ENCODE results near the gene UMODL1.
A peak's percentile ranks its signal among the peaks of the same experiment; 100 is the strongest.

The UMODL1 gene

GRCh38 chr21:42040411-42041180 is 30.5 kb upstream of the UMODL1 start:
- no peak for DNase-seq

- DNase-seq, result no peak
Measured at GRCh38 chr21:42041246-42041645, 29.9 kb upstream of the UMODL1 start.

GRCh38 chr21:42041711-42042110 is 29.4 kb upstream of the UMODL1 start:
- no peak for DNase-seq

GRCh38 chr21:42042651-42043050 is 28.5 kb upstream of the UMODL1 start:
- DNase-seq, result no peak

- no peak for DNase-seq
Measured at GRCh38 chr21:42043201-42043895, 27.8 kb upstream of the UMODL1 start.

- DNase-seq, result no peak
Measured at GRCh38 chr21:42043961-42044360, 27.2 kb upstream of the UMODL1 start.

- no peak for DNase-seq
Measured at GRCh38 chr21:42044871-42045495, 26.1 kb upstream of the UMODL1 start.

- no peak for DNase-seq
Measured at GRCh38 chr21:42047821-42048613, 23.1 kb upstream of the UMODL1 start.

GRCh38 chr21:42048870-42049577 is 22.1 kb upstream of the UMODL1 start:
- no peak for DNase-seq

- no peak for DNase-seq
Measured at GRCh38 chr21:42049578-42050430, 21.3 kb upstream of the UMODL1 start.

- no peak for DNase-seq
Measured at GRCh38 chr21:42051788-42052187, 19.3 kb upstream of the UMODL1 start.

- DNase-seq, result no peak
Measured at GRCh38 chr21:42055425-42055824, 15.7 kb upstream of the UMODL1 start.

GRCh38 chr21:42056468-42056867 is 14.6 kb upstream of the UMODL1 start:
- DNase-seq, result peak; percentile 96

GRCh38 chr21:42056996-42057689 is 14.0 kb upstream of the UMODL1 start:
- peak; percentile 97 for DNase-seq

- no peak for DNase-seq
Measured at GRCh38 chr21:42057851-42058437, 13.2 kb upstream of the UMODL1 start.

- peak; percentile 88 for DNase-seq
Measured at GRCh38 chr21:42058631-42059111, 12.4 kb upstream of the UMODL1 start.

GRCh38 chr21:42059141-42059540 is 12.0 kb upstream of the UMODL1 start:
- no peak for DNase-seq

- DNase-seq, result no peak
Measured at GRCh38 chr21:42059721-42060120, 11.4 kb upstream of the UMODL1 start.

GRCh38 chr21:42060166-42060565 is 11.0 kb upstream of the UMODL1 start:
- DNase-seq, result no peak
